ENCODE measurements around the gene AMDHD2.

AMDHD2 gene

GRCh38 chr16:2511996-2512734 is 8.0 kb upstream of the AMDHD2 start:
- no peak for DNase-seq (ENCODE audit: low spot score)
- in situ Hi-C loops (cut with MboI; ENCODE audit: low pct_unique_long_range_greater_than_20kb, low sequenced_read_pairs, unreplicated experiment): no loop called here
- no peak for TF ChIP-seq CTCF (IDR thresholded peaks at IDR 0.05; ENCODE audit: extremely low read depth, insufficient read depth, missing control alignments)

GRCh38 chr16:2512735-2513404 is 7.3 kb upstream of the AMDHD2 start:
- TF ChIP-seq CTCF (IDR thresholded peaks at IDR 0.05; ENCODE audit: extremely low read depth, insufficient read depth, missing control alignments): peak; percentile 30
- in situ Hi-C loops (cut with MboI; ENCODE audit: low pct_unique_long_range_greater_than_20kb, low sequenced_read_pairs, unreplicated experiment): no loop called here
- DNase-seq (ENCODE audit: low spot score): peak; percentile 70

GRCh38 chr16:2513405-2514332 is 6.5 kb upstream of the AMDHD2 start, which contains the start of gene ATP6V0C:
Gene ATP6V0C, plus strand, starts transcription at chr16:2513952. Its CDS starts 152 bp downstream, at chr16:2514104.
- DNase-seq (ENCODE audit: low spot score): peak; percentile 99
- TF ChIP-seq CTCF (IDR thresholded peaks at IDR 0.05; ENCODE audit: extremely low read depth, insufficient read depth, missing control alignments): no peak
- in situ Hi-C loops (cut with MboI; ENCODE audit: low pct_unique_long_range_greater_than_20kb, low sequenced_read_pairs, unreplicated experiment): no loop called here

- no peak for TF ChIP-seq CTCF (IDR thresholded peaks at IDR 0.05; ENCODE audit: extremely low read depth, insufficient read depth, missing control alignments)
- DNase-seq (ENCODE audit: low spot score): peak; percentile 55
- in situ Hi-C loops (cut with MboI; ENCODE audit: low pct_unique_long_range_greater_than_20kb, low sequenced_read_pairs, unreplicated experiment): no loop called here
Observed at GRCh38 chr16:2514333-2515179, 5.6 kb upstream of the AMDHD2 start.

GRCh38 chr16:2515180-2515851 is 4.9 kb upstream of the AMDHD2 start:
- no peak for DNase-seq (ENCODE audit: low spot score)
- in situ Hi-C loops (cut with MboI; ENCODE audit: low pct_unique_long_range_greater_than_20kb, low sequenced_read_pairs, unreplicated experiment): no loop called here
- no peak for TF ChIP-seq CTCF (IDR thresholded peaks at IDR 0.05; ENCODE audit: extremely low read depth, insufficient read depth, missing control alignments)

Data from GM13977 (cell line).